Measurements from ENCODE around the gene SLC18B1.
A peak's percentile ranks its signal among the peaks of the same experiment; 100 is the strongest.

SLC18B1 gene

GRCh38 chr6:132750455-132751248 lies 47.8 kb downstream of the SLC18B1 start:
- Mint-ChIP-seq H3K4me1 (ENCODE audit: low read depth in 2 of 2) (peaks cover 12 to 36% of the 10 kb centered on the region in 2 donors), H3K36me3 (ENCODE audit: insufficient read depth) (peaks cover 8% of the 10 kb centered on the region), H3K9me3 (no peaks in the 10 kb centered on the region), H3K27ac (peak overlapping the region; percentile 47 to 92), H3K4me3 (peak overlapping the region; percentile 49 to 78), H3K27me3 (no peaks in the 10 kb centered on the region)
- DNase-seq (no peak), ATAC-seq (replicated peaks) (peak; percentile 51)

- no peaks in the 10 kb centered on the region for H3K27me3 Mint-ChIP-seq
- no peak for DNase-seq
- peaks cover 3% of the 10 kb centered on the region for H3K36me3 Mint-ChIP-seq (ENCODE audit: insufficient read depth)
- no peak for ATAC-seq (replicated peaks)
- H3K27ac Mint-ChIP-seq = peak overlapping the region in 1 of 2 donors; percentile 92
- H3K4me1 Mint-ChIP-seq (ENCODE audit: low read depth in 2 of 2) = peaks cover 15 to 42% of the 10 kb centered on the region in 2 donors
- no peaks in the 10 kb centered on the region for H3K9me3 Mint-ChIP-seq
- peak overlapping the region in 1 of 2 donors; percentile 78 for H3K4me3 Mint-ChIP-seq
These were observed 49.3 kb downstream of the SLC18B1 start for GRCh38 chr6:132749111-132749510.

GRCh38 chr6:132748446-132748845 lies 50.0 kb downstream of the SLC18B1 start:
- ATAC-seq (replicated peaks) (no peak), DNase-seq (no peak)
- no peaks in the 10 kb centered on the region for H3K9me3 Mint-ChIP-seq
- H3K27ac Mint-ChIP-seq = peak overlapping the region in 1 of 2 donors; percentile 92
- peaks cover under 1% of the 10 kb centered on the region for H3K36me3 Mint-ChIP-seq (ENCODE audit: insufficient read depth)
- no peaks in the 10 kb centered on the region for H3K27me3 Mint-ChIP-seq
- no peak overlapping the region for H3K4me3 Mint-ChIP-seq
- H3K4me1 Mint-ChIP-seq (ENCODE audit: low read depth in 2 of 2) = peaks cover 15 to 42% of the 10 kb centered on the region in 2 donors

GRCh38 chr6:132746048-132746447 lies 52.4 kb downstream of the SLC18B1 start:
- Mint-ChIP-seq H3K27ac (peak overlapping the region in 1 of 2 donors; percentile 50), H3K27me3 (no peaks in the 10 kb centered on the region), H3K4me3 (no peak overlapping the region), H3K9me3 (peaks cover 0 to 6% of the 10 kb centered on the region in 2 donors), H3K36me3 (ENCODE audit: insufficient read depth) (no peaks in the 10 kb centered on the region), H3K4me1 (ENCODE audit: low read depth in 2 of 2) (peaks cover 11 to 33% of the 10 kb centered on the region in 2 donors)
- ATAC-seq (replicated peaks) (no peak), DNase-seq (no peak)

GRCh38 chr6:132742495-132742894 lies 55.9 kb downstream of the SLC18B1 start:
- Mint-ChIP-seq H3K4me3 (no peak overlapping the region), H3K4me1 (ENCODE audit: low read depth in 2 of 2) (peaks cover 4 to 10% of the 10 kb centered on the region in 2 donors), H3K9me3 (peaks cover 0 to 16% of the 10 kb centered on the region in 2 donors), H3K27me3 (peaks cover 5 to 15% of the 10 kb centered on the region in 2 donors), H3K36me3 (ENCODE audit: insufficient read depth) (no peaks in the 10 kb centered on the region), H3K27ac (no peak overlapping the region)
- DNase-seq (no peak), ATAC-seq (replicated peaks) (no peak)

- H3K27me3 Mint-ChIP-seq = peaks cover 5 to 15% of the 10 kb centered on the region in 2 donors
- DNase-seq (no peak), ATAC-seq (replicated peaks) (no peak)
- no peak overlapping the region for H3K27ac Mint-ChIP-seq
- H3K9me3 Mint-ChIP-seq = peaks cover 0 to 18% of the 10 kb centered on the region in 2 donors
- no peaks in the 10 kb centered on the region for H3K36me3 Mint-ChIP-seq (ENCODE audit: insufficient read depth)
- no peak overlapping the region for H3K4me3 Mint-ChIP-seq
- H3K4me1 Mint-ChIP-seq (ENCODE audit: low read depth in 2 of 2) = peaks cover 4 to 11% of the 10 kb centered on the region in 2 donors
These were observed 57.2 kb downstream of the SLC18B1 start for GRCh38 chr6:132741281-132741680.

GRCh38 chr6:132736239-132736638 lies 62.2 kb downstream of the SLC18B1 start:
- H3K36me3 Mint-ChIP-seq (ENCODE audit: insufficient read depth) = no peaks in the 10 kb centered on the region
- no peak overlapping the region for H3K4me3 Mint-ChIP-seq
- H3K4me1 Mint-ChIP-seq (ENCODE audit: low read depth in 2 of 2) = peaks cover 0 to 4% of the 10 kb centered on the region in 2 donors
- no peak overlapping the region for H3K27ac Mint-ChIP-seq
- ATAC-seq (replicated peaks) (no peak), DNase-seq (no peak)
- peaks cover 0 to 13% of the 10 kb centered on the region in 2 donors for H3K9me3 Mint-ChIP-seq
- peaks cover 5 to 15% of the 10 kb centered on the region in 2 donors for H3K27me3 Mint-ChIP-seq

- DNase-seq (no peak), ATAC-seq (replicated peaks) (no peak)
- H3K36me3 Mint-ChIP-seq (ENCODE audit: insufficient read depth) = no peaks in the 10 kb centered on the region
- H3K4me1 Mint-ChIP-seq (ENCODE audit: low read depth in 2 of 2) = peaks cover 0 to 4% of the 10 kb centered on the region in 2 donors
- H3K27me3 Mint-ChIP-seq = peaks cover 5 to 12% of the 10 kb centered on the region in 2 donors
- H3K4me3 Mint-ChIP-seq = no peak overlapping the region
- peaks cover 0 to 12% of the 10 kb centered on the region in 2 donors for H3K9me3 Mint-ChIP-seq
- H3K27ac Mint-ChIP-seq = no peak overlapping the region
These were observed 63.7 kb downstream of the SLC18B1 start for GRCh38 chr6:132734694-132735236.

GRCh38 chr6:132733814-132734213 lies 64.6 kb downstream of the SLC18B1 start:
- Mint-ChIP-seq H3K27ac (no peak overlapping the region), H3K36me3 (ENCODE audit: insufficient read depth) (no peaks in the 10 kb centered on the region), H3K9me3 (peaks cover 0 to 7% of the 10 kb centered on the region in 2 donors), H3K4me1 (ENCODE audit: low read depth in 2 of 2) (peaks cover 0 to 4% of the 10 kb centered on the region in 2 donors), H3K27me3 (peaks cover 2 to 5% of the 10 kb centered on the region in 2 donors), H3K4me3 (no peak overlapping the region)
- DNase-seq (no peak), ATAC-seq (replicated peaks) (no peak)

- Mint-ChIP-seq H3K36me3 (ENCODE audit: insufficient read depth) (no peaks in the 10 kb centered on the region), H3K27ac (no peak overlapping the region), H3K9me3 (peaks cover 0 to 4% of the 10 kb centered on the region in 2 donors), H3K27me3 (peaks cover 0 to 4% of the 10 kb centered on the region in 2 donors), H3K4me3 (no peak overlapping the region), H3K4me1 (ENCODE audit: low read depth in 2 of 2) (peaks cover 0 to 4% of the 10 kb centered on the region in 2 donors)
- no peak for DNase-seq
- ATAC-seq (replicated peaks) = no peak
These were observed 65.2 kb downstream of the SLC18B1 start for GRCh38 chr6:132733283-132733682.

GRCh38 chr6:132731086-132731485 lies 67.4 kb downstream of the SLC18B1 start:
- Mint-ChIP-seq H3K4me1 (ENCODE audit: low read depth in 2 of 2) (no peaks in the 10 kb centered on the region), H3K27me3 (no peaks in the 10 kb centered on the region), H3K9me3 (no peaks in the 10 kb centered on the region), H3K4me3 (no peak overlapping the region), H3K36me3 (ENCODE audit: insufficient read depth) (no peaks in the 10 kb centered on the region), H3K27ac (no peak overlapping the region)
- ATAC-seq (replicated peaks) (no peak), DNase-seq (no peak)

GRCh38 chr6:132730560-132730959 lies 67.9 kb downstream of the SLC18B1 start:
- DNase-seq (no peak), ATAC-seq (replicated peaks) (no peak)
- Mint-ChIP-seq H3K4me1 (ENCODE audit: low read depth in 2 of 2) (no peaks in the 10 kb centered on the region), H3K27me3 (no peaks in the 10 kb centered on the region), H3K36me3 (ENCODE audit: insufficient read depth) (no peaks in the 10 kb centered on the region), H3K9me3 (no peaks in the 10 kb centered on the region), H3K4me3 (no peak overlapping the region), H3K27ac (no peak overlapping the region)

- ATAC-seq (replicated peaks) (no peak), DNase-seq (no peak)
- Mint-ChIP-seq H3K27me3 (no peaks in the 10 kb centered on the region), H3K36me3 (ENCODE audit: insufficient read depth) (no peaks in the 10 kb centered on the region), H3K4me1 (ENCODE audit: low read depth in 2 of 2) (no peaks in the 10 kb centered on the region), H3K27ac (no peak overlapping the region), H3K4me3 (no peak overlapping the region), H3K9me3 (no peaks in the 10 kb centered on the region)
These were observed 69.8 kb downstream of the SLC18B1 start for GRCh38 chr6:132728616-132729015.

GRCh38 chr6:132726608-132726975 lies 71.8 kb downstream of the SLC18B1 start:
- Mint-ChIP-seq H3K36me3 (ENCODE audit: insufficient read depth) (no peaks in the 10 kb centered on the region), H3K4me3 (no peak overlapping the region), H3K9me3 (no peaks in the 10 kb centered on the region), H3K27ac (no peak overlapping the region), H3K4me1 (ENCODE audit: low read depth in 2 of 2) (no peaks in the 10 kb centered on the region), H3K27me3 (no peaks in the 10 kb centered on the region)
- no peak for DNase-seq
- ATAC-seq (replicated peaks) = no peak
